IMR-90 (cell line): ENCODE measurements around the gene CEP128. TPM values are rescaled to one million over a fixed set of nuclear protein-coding genes. Genes with fewer than 3 reads are reported as not detected.

ENCODE experiments used
- ATAC-seq: fragments of 200-7000 bp; cut with Tn5 transposase; 2 replicates; pipeline ENCODE4 v1.9.1; 2020; ENCODE audit warnings: low read depth, mild to moderate bottlenecking, moderate library complexity
- BruUV-seq: library from RNA; stranded (reverse); fragments of 400-500 nt; replicated peaks from 2 replicates; lab custom pipeline; 2021; lab: Mats Ljungman, UMichigan
- CTCF ChIA-PET: fragments of 300-600 bp; formaldehyde crosslinking; extraction: SDS; loops from one replicate; lab custom pipeline; 2021; ENCODE audit warnings: antibody characterized with exemption; lab: Yijun Ruan, JAX
- POLR2A ChIA-PET: fragments of 300-600 bp; sonication (Branson Sonifier 250); formaldehyde crosslinking; loops from one replicate; lab custom pipeline; 2022; ENCODE audit warnings: antibody characterized with exemption; ENCODE audit not compliant: unreplicated experiment; lab: Charles Lee
- DNase-seq: peaks from one replicate; pipeline ENCODE4 v3.0.0; 2013
- H2AFZ ChIP-seq: replicated peaks from 2 replicates; pipeline ENCODE3; 2013; ENCODE audit warnings: low read length, mild to moderate bottlenecking; ENCODE audit not compliant: poor library complexity
- H2AK5ac ChIP-seq: 2 replicates; pipeline ENCODE4 v1.6.1; 2013; ENCODE audit warnings: low read depth, low read length, inconsistent platforms
- H2AK9ac ChIP-seq: replicated peaks from 2 replicates; pipeline ENCODE3; 2013; ENCODE audit warnings: mild to moderate bottlenecking, low read depth, low read length, moderate library complexity; ENCODE audit not compliant: poor library complexity
- H2BK120ac ChIP-seq: 2 replicates; pipeline ENCODE4 v1.6.1; 2013; ENCODE audit warnings: low read depth, low read length, inconsistent platforms
- H2BK15ac ChIP-seq: 3 replicates; pipeline ENCODE4 v1.6.1; 2013; ENCODE audit warnings: low read depth, low read length, inconsistent platforms
- H2BK20ac ChIP-seq: 2 replicates; pipeline ENCODE4 v1.6.1; 2013; ENCODE audit warnings: low read depth, mild to moderate bottlenecking, inconsistent platforms, low read length, moderate library complexity
- H2BK5ac ChIP-seq: 2 replicates; pipeline ENCODE4 v1.6.1; 2013; ENCODE audit warnings: mild to moderate bottlenecking, low read depth, low read length, inconsistent platforms; ENCODE audit not compliant: poor library complexity, severe bottlenecking
- H3K14ac ChIP-seq: replicated peaks from 2 replicates; pipeline ENCODE4 v1.6.1; 2013; ENCODE audit warnings: low read depth, low read length, inconsistent platforms
- H3K18ac ChIP-seq: 2 replicates; pipeline ENCODE4 v1.6.1; 2013; ENCODE audit warnings: low read depth, low read length, control low read depth
- H3K23ac ChIP-seq: 2 replicates; pipeline ENCODE4 v1.6.1; 2013; ENCODE audit warnings: low read depth, low read length, inconsistent platforms
- H3K27ac ChIP-seq: 2 replicates; pipeline ENCODE4 v1.5.1; 2013; ENCODE audit warnings: mild to moderate bottlenecking, control low read depth, low read length; ENCODE audit not compliant: insufficient read depth
- H3K27me3 ChIP-seq: 2 replicates; pipeline ENCODE4 v1.6.1; 2013; ENCODE audit warnings: low read length; ENCODE audit not compliant: control insufficient read depth, insufficient read depth
- H3K36me3 ChIP-seq: 2 replicates; pipeline ENCODE4 v1.6.1; 2013; ENCODE audit warnings: low read length, mixed read lengths; ENCODE audit not compliant: control insufficient read depth, insufficient read depth
- H3K4ac ChIP-seq: 2 replicates; pipeline ENCODE4 v1.6.1; 2013; ENCODE audit warnings: low read depth, low read length, inconsistent platforms
- H3K4me1 ChIP-seq: 2 replicates; pipeline ENCODE4 v1.6.1; 2013; ENCODE audit warnings: low read length, mixed read lengths; ENCODE audit not compliant: control insufficient read depth, insufficient read depth
- H3K4me2 ChIP-seq: 2 replicates; pipeline ENCODE4 v1.6.1; 2013; ENCODE audit warnings: low read depth, mild to moderate bottlenecking, control low read depth, low read length, moderate library complexity
- H3K4me3 ChIP-seq: 2 replicates; pipeline ENCODE4 v1.5.1; 2013; ENCODE audit warnings: low read depth, mild to moderate bottlenecking, control low read depth, low read length, moderate library complexity; ENCODE audit not compliant: insufficient read depth
- H3K56ac ChIP-seq: 2 replicates; pipeline ENCODE4 v1.6.1; 2013; ENCODE audit warnings: low read length, inconsistent platforms; ENCODE audit not compliant: insufficient read depth; ENCODE audit errors: extremely low read depth
- H3K79me1 ChIP-seq, 2 experiments: 2 replicates each; pipeline ENCODE4 v1.6.1; 2013; ENCODE audit warnings: low read length in 2 of 2, inconsistent platforms in 1 of 2, low read depth in 1 of 2
- H3K9ac ChIP-seq: 2 replicates; pipeline ENCODE4 v1.6.1; 2013; ENCODE audit warnings: low read depth, low read length, control low read depth
- H3K9me1 ChIP-seq: 2 replicates; pipeline ENCODE4 v1.6.1; 2013; ENCODE audit warnings: low read length, inconsistent platforms; ENCODE audit not compliant: insufficient read depth
- H3K9me3 ChIP-seq: 2 replicates; pipeline ENCODE4 v1.6.1; 2013; ENCODE audit warnings: low read length; ENCODE audit not compliant: control insufficient read depth, insufficient read depth
- H4K20me1 ChIP-seq: 2 replicates; pipeline ENCODE4 v1.6.1; 2013; ENCODE audit warnings: low read length, inconsistent platforms; ENCODE audit not compliant: insufficient read depth
- H4K5ac ChIP-seq: 2 replicates; pipeline ENCODE4 v1.6.1; 2013; ENCODE audit warnings: mild to moderate bottlenecking, low read depth, low read length, control low read depth
- H4K8ac ChIP-seq, 2 experiments: 2 replicates each; pipeline ENCODE4 v1.6.1; 2013; ENCODE audit warnings: low read depth in 2 of 2, low read length in 2 of 2, control low read depth in 1 of 2, inconsistent platforms in 1 of 2
- H4K91ac ChIP-seq: 2 replicates; pipeline ENCODE4 v1.6.1; 2013; ENCODE audit warnings: low read depth, low read length, inconsistent platforms; ENCODE audit not compliant: insufficient read depth
- BHLHE40 ChIP-seq: fragments of 150-350 bp; IDR thresholded peaks from 2 replicates; pipeline ENCODE4 v1.6.1; 2016; ENCODE audit warnings: mild to moderate bottlenecking, low read depth, low read length
- CHD1 ChIP-seq: IDR thresholded peaks from 2 replicates; pipeline ENCODE4 v1.6.1; 2012; ENCODE audit warnings: low read depth, low read length, improper control_type of control experiment
- NFE2L2 ChIP-seq: fragments of 150-350 bp; IDR thresholded peaks from 2 replicates; pipeline ENCODE4 v1.6.1; 2016; ENCODE audit warnings: low read depth, mild to moderate bottlenecking, low read length
- RFX5 ChIP-seq: IDR thresholded peaks from 2 replicates; pipeline ENCODE4 v1.8.0; 2012; ENCODE audit warnings: low read depth, mild to moderate bottlenecking, low read length, moderate library complexity
- WGBS, 2 experiments: methylation state at CpG; one replicate each; pipeline versions ENCODE4 v1.1.5 to v1.1.7; 2013; ENCODE audit warnings: missing lambda C conversion rate in 2 of 2; ENCODE audit not compliant: insufficient read length in 1 of 2; ENCODE audit errors: extremely low coverage in 2 of 2; 5-methylcytosine and 5-hydroxymethylcytosine counted together
- dilution Hi-C: fragments of 300-500 bp; cut with HindIII; formaldehyde crosslinking; loops from one replicate; pipeline ENCODE4 v1.14.3; 2018; ENCODE audit warnings: low sequenced_read_pairs; ENCODE audit not compliant: unreplicated experiment
- in situ Hi-C: fragments of 300-500 bp; cut with MboI; formaldehyde crosslinking; loops from 3 replicates; pipeline ENCODE4 v1.14.3; 2019; ENCODE audit warnings: low sequenced_read_pairs, inconsistent platforms, mixed read lengths
- intact Hi-C: fragments of 100-400 bp; cut with micrococcal nuclease; formaldehyde crosslinking; loops from 2 replicates; pipeline ENCODE4 v1.10.0; 2022
- polyA plus RNA-seq, 3 experiments: library from polyadenylated mRNA; depleted of rRNA; stranded (reverse); fragments of >200 nt; gene quantifications; 2 replicates each; pipeline ENCODE4 v1.2.3, GENCODE V29; 2012; ENCODE audit warnings: low replicate concordance in 1 of 3
- total RNA-seq: library from RNA; depleted of rRNA; stranded (reverse); fragments of >200 nt; gene quantifications from 2 replicates; pipeline ENCODE4 v1.2.3, GENCODE V29; 2012

Gene CEP128
- total and polyA plus RNA-seq, 2 of the 4 experiments (the other 2 are of a cell fraction) = 1.9 to 5.7 TPM

- Histone ChIP-seq H3K14ac (peak overlapping the region; percentile 11), H4K91ac (peak overlapping the region; percentile 54; the same call in 1 of the 2 replicates), H3K9ac (no peak overlapping the region), H3K36me3 (no peaks in the 10 kb centered on the region), H3K9me1 (no peaks in the 10 kb centered on the region), H2AFZ (peak overlapping the region; percentile 71), H3K4ac (peak overlapping the region; percentile 8; the same call in 1 of the 2 replicates), H2AK5ac (peak overlapping the region; percentile 74; the same call in 1 of the 2 replicates), H3K9me3 (no peaks in the 10 kb centered on the region), H4K20me1 (no peaks in the 10 kb centered on the region), H3K4me3 (no peak overlapping the region), H3K79me1 (no peaks in the 10 kb centered on the region; a peak in 2 of 4 replicates), H3K56ac (no peak overlapping the region), H3K18ac (peak overlapping the region; percentile 97), H3K23ac (peak overlapping the region; percentile 35; the same call in 1 of the 2 replicates), H4K8ac (peak overlapping the region in 1 of 2 experiments; percentile 81; a peak in 2 of 4 replicates), H3K27ac (no peak overlapping the region), H3K27me3 (no peaks in the 10 kb centered on the region), H2BK20ac (peak overlapping the region; percentile 77; the same call in 1 of the 2 replicates), H3K4me1 (peaks cover 3% of the 10 kb centered on the region; the same call in 1 of the 2 replicates), H3K4me2 (no peak overlapping the region), H2AK9ac (no peak overlapping the region), H2BK15ac (peak overlapping the region; percentile 53; the same call in 1 of the 3 replicates), H4K5ac (peak overlapping the region; percentile 49; the same call in 1 of the 2 replicates), H2BK120ac (peak overlapping the region; percentile 56), H2BK5ac (peak overlapping the region; percentile 48)
- ATAC-seq (no peak), DNase-seq (no peak)
- in situ Hi-C loops (loop anchor here (5.0 kb wide), 1 partner anchor 788 kb away; no protein-coding TSS in a partner anchor), intact Hi-C loops (loop anchor here (5.0 kb wide), 1 partner anchor 258 kb away; no protein-coding TSS in a partner anchor), dilution Hi-C loops (no loop called here)
- ChIA-PET POLR2A (no interaction called here), CTCF (no interaction called here)
- 80% methylated on average over 1 of the region's 2 CpGs; no CpG with 5 or more reads in 1 of the 2 experiments for WGBS, 2 experiments
- no TSS peak for BruUV-seq
- TF ChIP-seq BHLHE40 (no peak), RFX5 (no peak), CHD1 (no peak), NFE2L2 (0 out of 2 replicates have a peak, but pooled peaks have one; percentile 56)
Observed at GRCh38 chr14:80844872-80845271, 96.7 kb downstream of the CEP128 start.
